H1 (cell line): Measurements from ENCODE around the gene MINPP1. TPM values are rescaled to one million over a fixed set of nuclear protein-coding genes. Genes with fewer than 3 reads are reported as not detected.

ENCODE experiments used
- polyA plus RNA-seq, 7 experiments: library from polyadenylated mRNA; depleted of rRNA in 3 of 7; stranded (reverse) in 5 of 7; unstranded in 2 of 7; fragments of >200 nt in 5 of 7; fragments of 200-250 nt in 2 of 7; gene quantifications; 1 replicate in 5 of 7; 2 replicates in 1 of 7; 4 replicates in 1 of 7; pipeline versions ENCODE4 v1.2.1 to v1.2.3, GENCODE V29; 2011 to 2013; ENCODE audit warnings: missing spikeins in 2 of 7, mixed read lengths in 2 of 7
- total RNA-seq: library from RNA; stranded (reverse); fragmentation: NEBNext Ultra II Directional; extraction: Animal tissue kit (Norgen Biotek cat#: 25700); gene quantifications from 2 replicates; pipeline ENCODE4 v1.2.1, GENCODE V29; 2021
- TF ChIP-seq, protein P1 (sequence below): IDR thresholded peaks from 2 replicates; pipeline ENCODE4 v1.6.1; 2012; ENCODE audit warnings: low read length, inconsistent platforms

Gene MINPP1
- total and polyA plus RNA-seq, 2 of the 8 experiments (the other 6 are each of a cell fraction or from before 2014, with no cell fraction given), result 13.6 to 27.2 TPM

DNA sequence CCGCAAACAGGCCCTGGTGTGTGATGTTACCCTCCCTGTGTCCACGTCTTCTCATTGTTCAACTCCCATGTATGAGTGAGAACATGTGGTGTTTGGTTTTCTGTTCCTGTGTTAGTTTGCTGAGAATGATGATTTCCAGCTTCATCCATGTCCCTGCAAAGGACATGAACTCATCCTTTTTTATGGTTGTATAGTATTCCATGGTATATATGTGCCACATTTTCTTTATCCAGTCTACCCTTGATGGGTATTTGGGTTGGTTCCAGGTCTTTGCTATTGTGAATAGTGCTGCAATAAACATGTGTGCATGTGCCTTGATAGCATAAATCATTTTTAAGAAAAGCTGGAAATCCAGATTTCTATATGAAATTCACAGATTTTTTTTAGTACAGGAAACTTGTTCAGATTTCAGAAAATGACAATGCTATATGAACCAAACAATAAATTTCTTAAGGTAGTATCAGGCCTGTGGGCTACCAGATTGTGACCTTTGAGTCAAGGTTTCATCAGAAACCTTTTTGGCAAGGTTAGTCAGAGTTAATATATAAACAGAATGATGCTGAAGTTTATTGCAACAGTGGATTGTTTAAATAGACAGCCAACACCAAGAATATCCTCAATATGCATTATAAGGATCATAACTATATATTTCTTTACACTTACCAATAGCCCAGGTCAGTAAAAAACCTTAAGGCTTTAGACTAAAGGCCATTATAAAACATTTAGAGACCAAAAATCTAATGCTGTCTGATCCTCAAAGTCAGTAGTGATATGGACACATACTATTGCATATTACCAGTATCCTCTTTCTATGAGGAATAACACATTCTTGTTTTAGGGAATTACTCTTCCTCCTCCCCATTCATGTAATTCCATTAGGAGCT is 86.3 kb downstream of the MINPP1 start (continued):
- TF ChIP-seq, protein P1, sequence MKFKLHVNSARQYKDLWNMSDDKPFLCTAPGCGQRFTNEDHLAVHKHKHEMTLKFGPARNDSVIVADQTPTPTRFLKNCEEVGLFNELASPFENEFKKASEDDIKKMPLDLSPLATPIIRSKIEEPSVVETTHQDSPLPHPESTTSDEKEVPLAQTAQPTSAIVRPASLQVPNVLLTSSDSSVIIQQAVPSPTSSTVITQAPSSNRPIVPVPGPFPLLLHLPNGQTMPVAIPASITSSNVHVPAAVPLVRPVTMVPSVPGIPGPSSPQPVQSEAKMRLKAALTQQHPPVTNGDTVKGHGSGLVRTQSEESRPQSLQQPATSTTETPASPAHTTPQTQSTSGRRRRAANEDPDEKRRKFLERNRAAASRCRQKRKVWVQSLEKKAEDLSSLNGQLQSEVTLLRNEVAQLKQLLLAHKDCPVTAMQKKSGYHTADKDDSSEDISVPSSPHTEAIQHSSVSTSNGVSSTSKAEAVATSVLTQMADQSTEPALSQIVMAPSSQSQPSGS, result no peak
